Measurements from ENCODE around the gene N4BP3.

DNA sequence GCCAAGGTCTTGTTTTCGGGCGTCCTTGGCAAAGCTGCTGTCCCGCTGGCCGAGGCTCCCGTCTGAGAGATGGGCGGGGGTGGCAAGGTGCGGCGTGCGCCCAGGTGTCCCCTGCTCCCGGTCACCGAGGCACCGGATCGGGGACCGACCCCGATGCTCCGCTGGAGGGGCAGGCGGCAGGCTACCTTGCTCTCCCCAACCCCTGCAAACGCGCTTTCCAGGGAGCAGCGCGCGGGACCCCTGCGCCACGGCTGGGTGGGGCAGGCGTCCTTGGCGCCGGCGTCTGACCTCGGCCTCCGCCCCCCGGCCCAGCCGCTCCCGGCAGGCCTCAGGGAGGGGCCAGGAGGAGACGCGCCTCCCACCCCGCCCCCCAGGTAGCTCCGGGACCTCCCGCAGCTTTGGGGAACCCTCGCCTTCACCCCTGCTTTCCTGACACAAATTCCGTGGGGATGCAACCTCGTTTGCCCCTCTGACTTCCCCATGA is 551 bp downstream of the N4BP3 start:
- TF ChIP-seq, protein P1, sequence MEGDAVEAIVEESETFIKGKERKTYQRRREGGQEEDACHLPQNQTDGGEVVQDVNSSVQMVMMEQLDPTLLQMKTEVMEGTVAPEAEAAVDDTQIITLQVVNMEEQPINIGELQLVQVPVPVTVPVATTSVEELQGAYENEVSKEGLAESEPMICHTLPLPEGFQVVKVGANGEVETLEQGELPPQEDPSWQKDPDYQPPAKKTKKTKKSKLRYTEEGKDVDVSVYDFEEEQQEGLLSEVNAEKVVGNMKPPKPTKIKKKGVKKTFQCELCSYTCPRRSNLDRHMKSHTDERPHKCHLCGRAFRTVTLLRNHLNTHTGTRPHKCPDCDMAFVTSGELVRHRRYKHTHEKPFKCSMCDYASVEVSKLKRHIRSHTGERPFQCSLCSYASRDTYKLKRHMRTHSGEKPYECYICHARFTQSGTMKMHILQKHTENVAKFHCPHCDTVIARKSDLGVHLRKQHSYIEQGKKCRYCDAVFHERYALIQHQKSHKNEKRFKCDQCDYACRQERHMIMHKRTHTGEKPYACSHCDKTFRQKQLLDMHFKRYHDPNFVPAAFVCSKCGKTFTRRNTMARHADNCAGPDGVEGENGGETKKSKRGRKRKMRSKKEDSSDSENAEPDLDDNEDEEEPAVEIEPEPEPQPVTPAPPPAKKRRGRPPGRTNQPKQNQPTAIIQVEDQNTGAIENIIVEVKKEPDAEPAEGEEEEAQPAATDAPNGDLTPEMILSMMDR (IDR thresholded peaks at IDR 0.05) = no peak
- no peak for TF ChIP-seq POLR2AphosphoS5 (IDR thresholded peaks at IDR 0.05)
- TF ChIP-seq POLR2A (IDR thresholded peaks at IDR 0.05) = no peak
- no peak for TF ChIP-seq EP300 (IDR thresholded peaks at IDR 0.05; ENCODE audit: low read depth)

Measured in transverse colon (tissue), 4 donors.